Activated B cell treated with CpG ODN at 0.5 μM for 24 hours (primary cell): ENCODE measurements around the gene TBC1D22A. TPM values are rescaled to one million over a fixed set of nuclear protein-coding genes. Genes with fewer than 3 reads are reported as not detected.

Experiments used
- ATAC-seq: fragments of 200-7000 bp; cut with Tn5 transposase; one replicate; pipeline ENCODE4 v1.10.0; 2021; ENCODE audit warnings: low read depth, mild to moderate bottlenecking, moderate library complexity
- CTCF ChIA-PET: fragments of 350-600 bp; sonication (Branson Sonifier 250); formaldehyde crosslinking; loops from one replicate; lab custom pipeline; 2021; ENCODE audit warnings: antibody characterized with exemption; lab: Charles Lee
- POLR2A ChIA-PET: fragments of 350-600 bp; sonication (Branson Sonifier 250); formaldehyde crosslinking; loops from one replicate; lab custom pipeline; 2021; ENCODE audit warnings: antibody characterized with exemption; lab: Charles Lee
- DNase-seq: peaks from one replicate; pipeline ENCODE4 v3.0.0; 2022
- H3K27ac Mint-ChIP-seq: one replicate; pipeline ENCODE4 v1.8.0; 2020; ENCODE audit warnings: mixed read lengths
- H3K27me3 Mint-ChIP-seq: one replicate; pipeline ENCODE4 v1.8.0; 2021; ENCODE audit warnings: mixed read lengths
- H3K36me3 Mint-ChIP-seq: one replicate; pipeline ENCODE4 v1.8.0; 2021; ENCODE audit warnings: low read depth, mixed read lengths
- H3K4me1 Mint-ChIP-seq: one replicate; pipeline ENCODE4 v1.8.0; 2021; ENCODE audit warnings: mixed read lengths
- H3K4me3 Mint-ChIP-seq: one replicate; pipeline ENCODE4 v1.8.0; 2020; ENCODE audit warnings: mild to moderate bottlenecking, mixed read lengths
- H3K9me3 Mint-ChIP-seq: one replicate; pipeline ENCODE4 v1.8.0; 2020; ENCODE audit warnings: mixed read lengths
- intact Hi-C: fragments of 100-400 bp; cut with micrococcal nuclease; formaldehyde crosslinking; loops from one replicate; pipeline ENCODE4 v1.15.1; 2024
- total RNA-seq: library from RNA; stranded (reverse); gene quantifications from 2 replicates; pipeline ENCODE4 v1.2.3, GENCODE V29; 2022
- TF ChIP-seq, protein P1 (sequence below): fragments of 200-600 bp; IDR thresholded peaks from one replicate; pipeline ENCODE4 v1.8.0; 2022; ENCODE audit warnings: antibody characterized with exemption, mild to moderate bottlenecking

TBC1D22A gene
- total RNA-seq, 1 donor from 2014 or later: 85.9 TPM

- Mint-ChIP-seq H3K27me3 (no peaks in the 10 kb centered on the region), H3K27ac (no peak overlapping the region), H3K36me3 (peaks cover 64% of the 10 kb centered on the region), H3K9me3 (no peaks in the 10 kb centered on the region), H3K4me3 (no peak overlapping the region), H3K4me1 (no peaks in the 10 kb centered on the region)
- ChIA-PET POLR2A (no interaction called here), CTCF (no interaction called here)
- ATAC-seq (no peak), DNase-seq (no peak)
- TF ChIP-seq, protein P1, sequence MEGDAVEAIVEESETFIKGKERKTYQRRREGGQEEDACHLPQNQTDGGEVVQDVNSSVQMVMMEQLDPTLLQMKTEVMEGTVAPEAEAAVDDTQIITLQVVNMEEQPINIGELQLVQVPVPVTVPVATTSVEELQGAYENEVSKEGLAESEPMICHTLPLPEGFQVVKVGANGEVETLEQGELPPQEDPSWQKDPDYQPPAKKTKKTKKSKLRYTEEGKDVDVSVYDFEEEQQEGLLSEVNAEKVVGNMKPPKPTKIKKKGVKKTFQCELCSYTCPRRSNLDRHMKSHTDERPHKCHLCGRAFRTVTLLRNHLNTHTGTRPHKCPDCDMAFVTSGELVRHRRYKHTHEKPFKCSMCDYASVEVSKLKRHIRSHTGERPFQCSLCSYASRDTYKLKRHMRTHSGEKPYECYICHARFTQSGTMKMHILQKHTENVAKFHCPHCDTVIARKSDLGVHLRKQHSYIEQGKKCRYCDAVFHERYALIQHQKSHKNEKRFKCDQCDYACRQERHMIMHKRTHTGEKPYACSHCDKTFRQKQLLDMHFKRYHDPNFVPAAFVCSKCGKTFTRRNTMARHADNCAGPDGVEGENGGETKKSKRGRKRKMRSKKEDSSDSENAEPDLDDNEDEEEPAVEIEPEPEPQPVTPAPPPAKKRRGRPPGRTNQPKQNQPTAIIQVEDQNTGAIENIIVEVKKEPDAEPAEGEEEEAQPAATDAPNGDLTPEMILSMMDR: no peak
- intact Hi-C loops: no loop called here
Measured at GRCh38 chr22:47112582-47112965, 350.1 kb downstream of the TBC1D22A start.

DNA sequence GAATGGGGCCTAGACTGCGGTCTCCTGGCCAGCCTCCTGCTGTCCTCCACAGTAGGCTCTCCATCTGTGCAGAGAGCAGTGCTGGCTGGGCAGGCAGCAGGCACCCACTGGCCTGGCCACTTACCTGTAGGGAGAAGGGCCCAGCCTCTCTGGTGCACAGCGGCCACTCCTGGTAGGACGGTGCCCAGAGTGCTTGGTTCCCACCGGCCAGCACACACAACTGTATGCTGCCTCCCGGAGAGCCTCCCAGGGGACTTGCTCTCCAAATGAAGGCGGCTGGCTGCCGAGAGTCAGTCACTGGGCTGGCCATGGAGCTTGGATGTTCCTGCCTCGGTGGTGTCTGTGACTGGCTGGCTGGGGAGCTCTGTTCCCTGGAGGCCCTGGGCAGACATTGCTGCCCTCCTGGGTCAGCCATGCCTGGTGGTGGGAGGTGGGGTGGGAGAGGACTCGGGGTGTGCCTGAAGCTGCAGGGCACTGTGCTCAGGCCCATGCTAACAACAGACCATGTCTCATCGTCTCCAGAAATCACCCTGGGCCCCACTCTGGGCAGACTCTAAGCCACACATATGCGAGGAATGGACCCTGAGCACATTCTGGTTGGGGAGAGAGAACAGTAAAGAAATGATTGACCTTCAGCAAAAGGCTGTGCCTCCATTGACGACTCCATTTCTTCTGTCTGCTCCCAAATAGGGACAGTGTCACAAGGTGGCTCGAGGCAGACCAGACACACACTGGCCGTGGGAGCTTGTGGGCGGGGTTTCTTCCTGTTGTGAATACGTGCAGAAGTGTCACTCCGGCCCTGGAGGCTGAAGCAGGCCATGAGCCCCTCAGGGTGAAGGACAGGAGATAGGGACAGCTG is 350.8 kb downstream of the TBC1D22A start:
- TF ChIP-seq, protein P1: no peak
- no peak overlapping the region for H3K27ac Mint-ChIP-seq
- no peaks in the 10 kb centered on the region for H3K9me3 Mint-ChIP-seq
- H3K27me3 Mint-ChIP-seq: no peaks in the 10 kb centered on the region
- intact Hi-C loops: no loop called here
- no peak overlapping the region for H3K4me3 Mint-ChIP-seq
- ChIA-PET POLR2A (no interaction called here), CTCF (no interaction called here)
- peaks cover 59% of the 10 kb centered on the region for H3K36me3 Mint-ChIP-seq
- DNase-seq: no peak
- no peaks in the 10 kb centered on the region for H3K4me1 Mint-ChIP-seq
- ATAC-seq: no peak

- H3K36me3 Mint-ChIP-seq: peaks cover 60% of the 10 kb centered on the region
Measured at GRCh38 chr22:47113853-47114415, 351.5 kb downstream of the TBC1D22A start.

DNA sequence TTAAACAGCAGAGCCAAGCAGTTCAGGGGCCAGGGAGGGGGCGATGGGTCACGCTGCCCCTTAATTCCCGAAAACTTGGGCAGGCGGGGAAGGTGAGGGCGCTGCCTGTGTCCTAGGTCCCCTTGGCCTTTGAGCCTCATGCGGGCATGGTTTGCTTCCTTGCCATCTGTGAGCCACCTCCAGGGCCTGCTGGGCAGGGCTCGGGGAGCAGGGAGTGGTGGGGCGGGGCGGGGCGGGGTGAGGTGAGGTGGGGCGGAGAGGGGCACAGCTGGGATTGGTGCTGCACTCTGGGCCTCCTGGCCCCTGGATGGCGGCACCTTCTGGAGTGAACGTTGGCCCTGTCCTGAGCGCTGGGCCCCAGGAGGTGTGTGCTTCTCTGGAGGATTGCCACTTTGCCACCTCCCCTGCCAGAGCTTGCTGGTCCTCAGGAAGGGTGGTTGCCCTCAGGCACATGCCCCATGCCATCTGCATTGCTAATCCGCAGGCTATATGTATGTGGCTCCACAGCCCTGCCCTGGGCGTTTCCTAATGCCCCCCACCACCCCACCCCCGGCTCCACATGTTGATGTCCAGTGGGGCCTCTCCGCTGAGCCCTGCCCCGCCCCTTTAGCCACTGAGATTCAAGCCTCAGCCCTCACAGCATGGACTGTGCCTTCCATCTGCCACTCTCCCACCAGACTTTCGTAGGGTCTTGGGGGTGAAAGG is 352.5 kb downstream of the TBC1D22A start:
- peaks cover 54% of the 10 kb centered on the region for H3K36me3 Mint-ChIP-seq
- TF ChIP-seq, protein P1: no peak
- H3K4me3 Mint-ChIP-seq: no peak overlapping the region
- ATAC-seq (no peak), DNase-seq (no peak)
- H3K9me3 Mint-ChIP-seq: no peaks in the 10 kb centered on the region
- intact Hi-C loops: no loop called here
- CTCF ChIA-PET: no interaction called here
- no peaks in the 10 kb centered on the region for H3K27me3 Mint-ChIP-seq
- H3K27ac Mint-ChIP-seq: no peak overlapping the region
- H3K4me1 Mint-ChIP-seq: no peaks in the 10 kb centered on the region
- POLR2A ChIA-PET: no interaction called here

More at GRCh38 chr22:47113853-47114415, 351.5 kb downstream of the TBC1D22A start:
- TF ChIP-seq, protein P1: no peak
- Mint-ChIP-seq H3K4me3 (no peak overlapping the region), H3K27ac (no peak overlapping the region), H3K27me3 (no peaks in the 10 kb centered on the region), H3K4me1 (no peaks in the 10 kb centered on the region), H3K9me3 (no peaks in the 10 kb centered on the region)
- no peak for DNase-seq
- POLR2A ChIA-PET: no interaction called here
- no peak for ATAC-seq
- intact Hi-C loops: no loop called here
- CTCF ChIA-PET: no interaction called here

GRCh38 chr22:47115518-47115890 is 353.1 kb downstream of the TBC1D22A start:
- TF ChIP-seq, protein P1: no peak
- Mint-ChIP-seq H3K36me3 (peaks cover 54% of the 10 kb centered on the region), H3K27ac (no peak overlapping the region), H3K27me3 (no peaks in the 10 kb centered on the region), H3K4me1 (no peaks in the 10 kb centered on the region), H3K4me3 (no peak overlapping the region), H3K9me3 (no peaks in the 10 kb centered on the region)
- intact Hi-C loops: no loop called here
- no peak for DNase-seq
- ChIA-PET POLR2A (no interaction called here), CTCF (no interaction called here)
- no peak for ATAC-seq
